GM21619 (cell line): Measurements from ENCODE around the gene KRT86.
"Not testable (repeated sequence)": the region's sequence is repeated elsewhere in the genome, so short reads cannot be mapped to it uniquely, and the experiment has no call there.

Source experiments
- ATAC-seq: cut with Tn5 transposase; IDR thresholded peaks from one replicate; pipeline ENCODE4 v1.9.1; 2021; ENCODE audit not compliant: unreplicated experiment

KRT86 gene

DNA sequence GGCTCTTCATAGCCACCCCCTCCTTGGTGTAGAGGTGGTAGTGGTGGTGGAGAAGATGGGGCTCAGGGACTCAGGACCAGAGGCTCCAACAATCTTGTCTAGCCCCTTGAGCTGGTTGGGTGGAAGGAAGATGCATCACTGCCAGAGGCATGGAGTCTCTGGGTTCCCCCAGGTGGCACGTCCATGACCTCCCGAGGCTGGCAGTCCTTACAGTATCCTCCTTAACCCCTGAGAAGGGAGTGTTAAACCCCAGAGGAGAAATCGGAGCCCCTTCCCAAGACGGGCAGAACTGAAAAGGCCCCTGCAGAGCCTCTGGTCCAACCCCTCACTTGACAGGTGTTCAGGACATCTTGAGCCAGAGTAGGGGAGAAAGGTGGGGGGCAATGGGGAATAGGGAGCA lies 37.6 kb downstream of the KRT86 start:
- no peak for ATAC-seq

DNA sequence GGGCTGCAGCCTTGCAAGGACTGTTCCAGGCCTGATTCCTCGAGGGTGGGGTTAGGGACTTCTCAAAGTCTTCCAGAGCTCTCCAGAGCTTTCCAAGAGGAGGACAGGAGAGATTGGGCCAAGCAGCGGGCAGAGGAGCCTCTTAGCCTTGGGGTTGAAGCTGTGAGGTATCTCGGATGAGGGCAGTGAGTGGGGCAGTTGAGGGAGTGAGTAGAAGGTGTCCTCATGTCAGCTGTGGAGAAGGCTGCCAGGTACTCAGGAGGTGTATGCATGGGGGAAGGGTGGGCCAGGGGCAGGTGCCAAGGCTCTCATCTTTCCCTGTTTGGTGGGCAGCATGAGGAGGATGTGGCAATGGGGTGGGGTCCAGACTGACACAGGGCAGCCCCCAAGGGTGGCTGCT lies 39.0 kb downstream of the KRT86 start:
- no peak for ATAC-seq

DNA sequence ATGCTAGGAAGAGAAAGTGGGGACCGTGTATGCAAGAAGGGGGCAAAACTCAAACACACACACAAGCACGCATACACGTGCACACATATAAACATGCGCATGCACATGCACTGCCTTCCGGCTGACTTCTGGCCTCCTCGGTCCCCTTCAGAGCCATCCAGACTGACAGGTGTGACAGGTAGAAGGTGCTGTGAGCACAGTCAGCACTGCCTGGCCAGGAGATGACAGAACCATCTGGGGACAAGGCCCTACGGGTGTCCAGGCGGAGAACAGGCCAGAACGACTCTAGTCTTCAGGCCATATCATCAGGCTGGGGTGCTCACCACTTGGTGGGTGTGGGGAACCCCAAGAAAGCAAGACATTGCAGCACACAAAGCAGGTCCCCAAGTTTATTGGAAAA lies 39.5 kb downstream of the KRT86 start:
- no peak for ATAC-seq

DNA sequence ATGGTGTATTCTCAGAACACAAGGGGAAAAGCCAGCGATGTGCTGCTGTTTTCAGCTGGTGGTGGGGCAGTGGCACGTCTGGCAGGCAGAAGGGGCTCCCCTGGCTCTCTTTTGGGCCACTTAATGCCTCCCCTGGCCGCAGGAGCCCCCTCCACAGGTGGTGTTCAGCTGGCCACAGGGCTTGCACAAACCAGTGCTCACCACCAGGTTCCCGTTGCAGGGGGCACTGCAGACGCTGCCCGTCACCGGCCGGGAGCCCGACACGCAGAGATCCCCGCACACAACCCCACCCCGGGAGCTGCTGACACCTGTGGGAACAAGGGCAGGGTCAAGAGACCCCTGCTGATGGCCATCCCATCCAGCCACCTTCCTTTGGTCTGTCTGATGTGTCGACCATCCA lies 40.1 kb downstream of the KRT86 start:
- ATAC-seq: no peak

DNA sequence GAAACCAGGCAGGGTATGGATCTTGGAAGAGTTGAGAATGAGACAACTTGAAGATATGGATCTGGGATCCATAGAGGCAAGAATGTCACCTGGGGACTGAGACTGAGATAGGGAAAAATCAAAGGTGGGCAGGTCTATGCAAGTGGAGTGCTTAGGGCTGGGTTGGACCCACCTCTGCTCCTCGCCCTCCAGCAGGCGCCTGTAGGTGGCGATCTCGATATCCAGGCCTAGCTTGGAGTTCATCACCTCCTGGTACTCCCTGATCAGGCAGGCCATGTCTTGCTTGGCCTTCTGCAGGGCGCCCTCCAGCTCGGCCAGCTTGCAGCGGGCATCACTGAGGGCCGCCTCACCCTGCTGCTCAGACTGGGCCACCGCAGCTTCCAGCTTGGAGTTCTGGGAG lies 41.3 kb downstream of the KRT86 start:
- ATAC-seq: not testable (repeated sequence)

DNA sequence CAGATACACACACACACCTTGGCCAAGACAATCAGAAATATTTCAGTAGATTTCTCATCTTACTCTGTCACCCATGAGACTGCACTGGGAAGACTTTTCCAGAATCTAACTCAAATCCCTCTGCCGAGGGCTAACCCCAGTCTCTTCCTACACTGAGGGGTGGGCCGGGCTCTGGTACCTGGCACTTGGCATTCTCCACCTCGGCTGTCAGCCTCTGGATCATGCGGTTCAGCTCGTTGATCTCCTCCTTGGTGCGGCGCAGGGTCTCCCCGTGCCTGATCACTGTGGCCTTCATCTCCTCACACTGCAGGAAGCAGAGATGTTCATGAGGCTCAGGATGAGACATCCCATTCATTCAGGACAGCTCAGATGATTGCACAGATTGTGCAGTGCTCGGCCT lies 41.8 kb downstream of the KRT86 start:
- no peak for ATAC-seq

DNA sequence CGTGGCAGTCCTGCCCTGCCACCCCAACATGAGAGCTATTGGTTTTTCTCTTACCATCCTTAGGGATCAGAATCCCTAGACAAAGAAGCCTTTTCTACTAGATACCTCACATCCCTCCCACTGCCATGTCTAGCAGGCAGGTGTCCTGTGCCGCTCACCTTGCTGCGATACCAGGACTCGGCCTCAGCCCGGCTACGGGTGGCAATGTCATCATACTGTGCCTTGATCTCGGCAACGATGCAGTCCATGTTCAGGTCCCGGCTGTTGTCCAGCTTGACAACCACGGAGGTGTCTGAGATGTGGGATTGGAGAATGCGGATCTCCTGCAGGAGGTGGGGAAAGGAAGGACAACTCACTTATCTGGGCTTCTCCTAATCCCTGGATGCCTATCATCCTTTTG lies 42.3 kb downstream of the KRT86 start:
- ATAC-seq: no peak

DNA sequence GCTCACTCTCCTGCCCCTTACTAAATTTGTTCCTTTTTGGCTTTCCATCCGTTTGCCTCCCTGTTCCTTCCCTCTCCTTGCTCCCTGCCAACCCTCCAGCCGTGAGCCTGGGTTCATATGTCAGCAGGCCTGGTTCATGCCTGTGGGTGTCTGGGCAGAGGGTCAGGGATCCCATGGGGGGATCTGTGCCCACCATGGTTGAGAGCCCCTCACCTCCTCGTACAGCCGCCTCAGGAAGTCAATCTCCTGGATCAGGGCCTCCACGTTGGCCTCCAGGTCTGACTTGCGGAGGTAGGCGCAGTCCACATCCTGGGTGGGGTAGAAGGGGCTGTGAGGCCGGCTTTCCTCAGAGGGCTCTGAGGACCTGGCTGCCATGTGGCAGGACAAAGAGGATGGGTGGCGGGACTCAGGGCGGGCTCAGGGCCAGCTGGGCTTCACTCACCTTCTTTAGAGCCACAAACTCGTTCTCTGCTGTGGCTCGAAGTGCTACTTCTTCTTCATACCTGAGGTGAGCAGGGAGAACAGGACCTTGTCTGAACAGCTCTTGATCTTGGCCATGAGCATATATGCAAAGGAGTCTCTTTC lies 43.1 kb downstream of the KRT86 start:
- ATAC-seq: no peak

DNA sequence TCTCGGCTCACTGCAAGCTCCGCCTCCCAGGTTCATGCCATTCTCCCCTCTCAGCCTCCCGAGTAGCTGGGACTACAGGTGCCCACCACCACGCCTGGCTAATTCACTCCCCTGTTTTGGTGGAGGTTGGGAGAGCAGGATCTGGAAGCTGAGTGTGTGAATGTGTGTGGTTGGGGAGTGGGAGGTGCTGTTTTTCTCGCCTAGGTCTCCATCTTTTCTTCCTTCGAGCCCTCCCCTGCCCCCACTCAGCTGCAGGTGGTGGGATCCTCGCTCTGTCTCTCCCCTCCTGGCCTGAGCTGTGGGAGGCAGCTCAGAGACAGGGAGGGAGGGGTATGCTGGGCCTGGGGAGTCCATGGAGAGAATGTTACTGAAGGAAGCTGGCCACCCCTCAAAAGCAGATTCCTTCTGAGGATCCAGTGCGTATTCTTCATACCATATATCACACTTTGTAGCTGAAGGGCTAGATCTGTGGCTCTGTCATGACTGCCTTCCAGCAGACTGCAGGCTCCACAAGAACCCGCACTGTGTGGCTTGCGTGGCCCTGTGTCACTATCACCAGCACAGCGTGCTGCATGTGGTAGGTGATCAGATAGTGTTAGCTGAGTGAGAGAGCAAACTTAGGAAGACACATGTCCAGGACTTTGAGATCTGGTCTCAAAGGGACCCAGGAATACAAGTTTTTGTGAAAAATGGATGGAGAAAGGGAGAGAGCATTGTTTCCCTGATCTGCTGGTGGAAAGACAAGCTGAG lies 44.0 kb downstream of the KRT86 start:
- no peak for ATAC-seq

DNA sequence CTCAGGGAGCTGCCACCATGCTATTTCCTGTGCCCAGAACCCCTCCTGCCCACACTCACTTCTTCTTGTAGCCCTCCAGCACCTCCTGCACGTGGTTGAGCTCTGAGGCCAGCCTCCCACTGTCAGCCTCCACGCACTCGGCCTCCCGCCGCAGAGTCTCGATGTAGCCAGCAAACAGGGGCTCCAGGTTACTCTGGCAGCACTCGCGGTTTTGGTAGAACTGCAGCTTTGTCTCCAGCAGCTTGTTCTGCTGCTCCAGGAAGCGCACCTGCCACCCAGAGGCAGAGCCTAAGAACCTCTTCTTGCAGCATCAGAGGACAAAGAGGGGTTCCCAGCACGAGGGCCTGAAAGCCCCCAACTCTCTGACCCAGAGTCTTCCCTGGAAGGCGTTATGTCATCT lies 44.7 kb downstream of the KRT86 start:
- no peak for ATAC-seq

DNA sequence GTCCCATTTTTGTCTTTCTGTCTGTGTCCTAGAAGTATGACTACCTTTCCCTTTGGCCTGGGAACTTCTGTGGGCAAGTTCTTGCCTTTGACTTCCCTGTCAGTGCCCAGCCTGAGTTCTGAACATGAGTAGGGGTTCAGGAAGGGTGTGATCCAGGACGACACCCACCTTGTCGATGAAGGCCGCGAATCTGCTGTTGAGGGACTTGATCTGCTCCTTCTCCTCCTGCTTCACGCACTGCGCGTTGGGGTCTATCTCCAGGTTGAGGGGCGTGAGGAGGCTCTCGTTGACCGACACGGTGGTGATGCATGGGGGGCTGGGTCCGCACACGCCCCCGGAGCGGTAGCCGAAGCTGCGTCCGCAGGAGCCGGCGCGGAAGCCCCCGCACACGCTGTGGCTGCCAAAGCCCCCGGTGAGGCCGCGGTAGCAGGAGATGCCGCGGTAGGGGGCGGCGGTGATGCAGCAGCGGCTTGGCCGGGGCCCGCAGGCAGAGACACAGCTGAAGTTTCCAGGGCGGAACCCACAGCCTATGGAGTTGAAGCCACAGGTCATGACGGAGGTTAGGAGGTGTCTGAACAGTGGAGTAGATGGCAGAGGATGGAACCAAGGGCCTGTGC lies 46.4 kb downstream of the KRT86 start, which contains the start of gene KRT83:
Gene KRT83 (minus strand): TSS at position 615 of the 617 bp plus-strand sequence. CDS start 63 bp downstream, at position 552.
- no peak for ATAC-seq

DNA sequence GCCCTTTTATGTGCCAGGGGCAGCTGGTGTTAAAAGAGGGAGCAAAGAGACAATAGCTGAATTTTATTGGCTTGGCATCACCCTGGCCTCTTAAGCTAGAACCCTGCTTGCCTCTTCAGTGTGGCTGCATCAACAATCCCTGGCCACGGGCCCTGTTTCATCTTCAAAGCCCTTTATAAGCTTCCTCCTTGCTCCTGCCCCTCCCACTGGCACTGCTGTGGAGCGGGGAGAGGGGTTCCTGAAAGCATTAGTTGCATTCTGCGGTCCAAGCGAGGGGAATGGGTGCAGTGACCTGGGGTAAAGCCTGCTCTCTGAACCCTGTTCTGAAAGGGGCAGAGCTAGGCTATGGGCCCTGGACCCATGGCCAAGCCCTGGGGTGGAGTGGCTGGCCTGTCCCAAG lies 47.0 kb downstream of the KRT86 start:
- ATAC-seq: no peak

DNA sequence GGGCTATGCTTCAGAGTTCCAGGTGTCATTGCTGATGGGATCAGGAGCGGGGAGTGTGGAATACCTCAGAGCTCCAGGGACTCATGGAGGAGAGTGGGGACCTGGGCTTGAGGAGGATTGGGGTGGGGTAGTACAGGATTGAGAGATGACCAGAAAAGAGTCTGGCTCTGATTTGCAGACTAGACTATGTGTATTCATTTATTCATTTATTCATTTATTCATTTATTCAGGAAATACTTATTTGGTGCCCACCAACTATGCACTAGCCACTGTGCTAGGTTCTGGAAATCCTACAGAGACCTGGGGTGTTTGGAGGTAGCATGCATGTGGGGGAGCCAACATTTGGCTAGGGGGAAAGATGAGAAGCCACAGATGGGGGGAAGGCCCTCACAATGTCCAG lies 47.6 kb downstream of the KRT86 start:
- ATAC-seq: no peak

DNA sequence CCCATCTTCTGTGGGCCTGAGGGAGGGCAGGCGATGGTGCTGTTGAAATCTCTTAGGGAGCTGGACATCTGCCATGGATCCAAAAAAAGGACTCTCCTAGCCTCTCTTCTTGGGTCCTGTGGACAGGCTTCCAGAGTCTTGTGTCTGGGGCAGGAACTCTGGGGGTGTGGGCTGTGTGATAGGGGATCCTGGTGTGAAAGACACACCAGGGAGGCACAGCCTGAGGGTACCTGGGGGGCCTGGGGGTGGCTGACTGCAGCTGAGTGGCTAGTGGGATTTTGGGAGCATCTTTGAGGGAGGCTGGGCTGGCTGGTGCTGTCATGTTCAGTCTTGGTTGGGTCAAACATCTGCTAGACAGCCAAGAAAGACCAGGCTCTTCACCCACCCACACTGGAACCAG lies 48.6 kb downstream of the KRT86 start:
- no peak for ATAC-seq

DNA sequence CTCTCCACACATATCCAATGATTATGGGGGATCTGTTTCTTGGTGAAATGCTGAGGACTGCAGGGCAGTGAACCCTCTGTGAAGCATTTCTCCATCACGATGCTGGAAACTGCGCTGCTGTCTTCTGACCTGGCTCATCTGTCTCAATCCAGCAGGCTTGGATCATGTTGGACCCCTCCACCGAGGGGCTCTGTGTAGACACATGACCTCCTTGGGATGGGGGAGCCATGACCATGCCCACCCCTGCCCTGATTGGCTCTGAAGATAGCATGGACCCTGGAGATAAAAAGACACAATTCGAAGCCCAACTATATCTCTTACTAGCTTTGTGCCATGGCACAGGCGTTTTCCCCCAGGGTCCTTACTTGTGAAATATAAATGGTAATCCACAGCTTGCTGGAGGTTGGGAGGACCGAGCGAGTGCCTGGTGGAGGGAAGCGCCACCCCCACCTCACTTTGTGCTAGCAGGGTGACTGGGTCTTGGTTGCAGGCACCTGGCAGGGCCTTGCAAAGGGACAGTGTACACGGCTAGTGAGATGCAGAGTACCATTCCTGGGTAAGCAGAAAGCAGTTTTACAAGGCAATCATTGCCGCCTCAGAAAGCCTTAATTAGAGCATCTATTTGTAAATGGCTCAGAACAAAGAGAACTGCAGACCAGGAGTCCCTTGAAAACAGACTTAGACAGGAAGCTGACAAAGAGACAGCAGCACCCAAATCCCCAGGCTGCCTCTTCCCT lies 49.1 kb downstream of the KRT86 start:
- ATAC-seq: no peak

DNA sequence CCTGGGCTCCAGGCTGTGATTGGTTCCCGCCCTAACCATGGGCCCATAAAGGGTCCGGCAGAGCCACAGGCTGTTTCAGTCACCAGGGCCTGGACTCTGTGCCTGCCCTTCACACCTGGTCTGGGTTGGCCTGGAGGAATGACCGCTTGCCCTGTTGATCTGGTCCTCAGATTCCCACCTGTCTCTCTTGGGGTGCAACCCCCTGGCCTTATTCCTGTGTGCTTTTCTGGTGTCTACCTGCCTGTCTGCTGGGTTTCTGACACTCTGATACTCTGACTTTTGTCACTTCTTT lies 49.7 kb downstream of the KRT86 start:
- ATAC-seq: no peak

DNA sequence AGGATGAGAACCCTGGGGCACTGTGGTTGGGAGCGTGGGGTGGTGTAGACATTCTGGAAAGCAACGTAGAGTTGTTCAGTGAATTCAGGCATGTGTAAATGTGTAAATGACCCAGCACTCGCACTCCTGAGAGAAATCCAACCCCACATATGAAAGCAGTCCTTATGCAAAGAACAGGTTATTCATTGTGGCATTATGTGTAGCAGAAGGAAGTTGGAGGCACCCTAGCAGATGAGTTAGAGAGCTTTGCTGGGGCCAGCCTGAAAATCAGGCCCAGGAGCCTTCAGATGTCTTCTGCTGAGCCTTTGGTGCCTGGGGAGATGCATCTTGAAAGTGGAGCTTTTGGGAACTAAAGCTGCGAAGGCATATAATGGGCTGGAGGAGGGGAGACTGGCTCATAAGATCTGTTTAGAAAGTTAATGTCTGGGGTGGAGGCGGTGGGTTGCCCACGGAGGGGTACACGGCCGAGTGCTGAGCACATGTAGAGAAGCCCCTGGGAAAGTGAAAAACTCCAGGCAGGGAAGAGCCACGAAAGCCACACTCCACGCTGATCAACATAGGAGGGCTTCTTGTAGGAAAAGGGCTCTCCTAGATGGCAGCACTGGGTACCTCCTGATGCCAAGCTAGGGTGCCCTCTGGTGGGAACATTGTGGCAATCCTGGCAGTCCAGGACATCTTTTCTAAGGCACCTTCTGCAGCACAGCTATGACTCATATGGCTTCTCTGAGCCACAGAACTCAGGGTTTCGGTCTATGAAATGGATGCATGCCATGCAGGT lies 52.8 kb downstream of the KRT86 start:
- peak; percentile 92 for ATAC-seq

DNA sequence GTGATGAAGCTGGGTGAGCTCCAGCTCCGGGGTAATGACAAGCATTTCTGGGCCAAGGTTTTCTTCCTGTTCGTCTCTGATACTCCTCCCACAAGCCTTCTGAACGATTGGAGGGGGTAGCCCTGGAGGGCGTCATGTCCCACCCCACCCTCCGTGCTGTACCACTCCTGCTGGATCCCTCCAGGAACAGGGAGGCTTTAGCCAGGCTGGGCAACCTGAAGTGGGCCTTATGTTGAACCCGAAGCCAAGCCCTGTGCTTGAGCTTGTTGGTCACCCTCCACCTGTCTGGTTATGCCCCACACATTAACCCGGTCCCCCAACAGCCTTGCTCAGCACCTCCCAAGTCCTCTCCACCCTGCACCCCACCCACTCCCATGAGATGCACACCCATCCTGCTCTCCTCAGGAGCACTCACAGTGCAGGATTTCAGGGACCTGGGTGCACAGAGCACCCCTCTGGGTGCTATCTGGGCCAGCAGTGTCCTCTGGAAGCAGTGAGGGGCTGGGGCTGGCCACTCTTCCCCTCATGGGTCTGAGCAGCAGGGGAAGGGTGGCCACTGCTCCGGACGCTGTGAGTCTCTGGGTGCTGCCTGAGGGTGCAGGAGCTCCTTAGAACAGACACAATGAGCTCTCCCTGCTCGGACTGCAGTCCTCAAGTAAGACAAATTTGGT lies 53.5 kb downstream of the KRT86 start:
- ATAC-seq: no peak

DNA sequence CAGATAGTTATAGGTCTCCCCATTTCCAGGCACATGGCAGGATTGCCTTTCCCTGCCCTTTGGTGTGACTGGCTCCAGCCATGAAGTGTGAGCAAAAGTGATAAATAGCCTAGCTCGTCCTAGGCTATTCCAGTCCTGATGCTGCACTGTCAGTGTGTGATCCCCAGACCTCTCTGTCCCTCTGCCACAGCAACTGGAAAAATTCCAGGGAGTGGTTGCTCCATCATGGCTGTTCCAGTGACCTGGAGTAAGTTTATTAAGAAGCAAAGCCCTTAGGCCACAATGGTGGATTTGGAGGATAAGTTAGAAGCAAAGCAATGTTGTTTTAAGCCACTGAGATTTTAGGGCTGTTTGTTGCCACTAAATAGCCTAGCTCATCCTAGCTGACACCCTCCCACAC lies 56.6 kb downstream of the KRT86 start:
- ATAC-seq: no peak

DNA sequence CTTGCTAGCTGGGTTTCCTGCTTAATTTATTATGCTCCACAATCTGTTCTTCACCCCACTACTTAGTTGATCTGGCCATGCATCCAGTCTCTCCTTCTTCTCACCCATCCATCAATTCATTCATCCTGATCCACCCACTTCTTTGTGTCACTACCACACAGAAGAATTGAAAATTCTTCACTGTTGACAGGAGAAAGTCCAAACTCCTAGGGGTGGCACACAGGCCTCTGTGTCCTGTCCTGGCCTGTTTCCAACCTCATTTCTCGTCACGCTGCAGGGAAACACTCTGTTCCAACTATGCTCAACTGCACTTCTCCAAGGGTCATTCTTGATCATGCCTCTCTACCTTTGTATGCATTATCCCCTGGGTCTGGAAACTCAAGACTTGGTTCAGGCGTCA lies 57.4 kb downstream of the KRT86 start:
- ATAC-seq: no peak

DNA sequence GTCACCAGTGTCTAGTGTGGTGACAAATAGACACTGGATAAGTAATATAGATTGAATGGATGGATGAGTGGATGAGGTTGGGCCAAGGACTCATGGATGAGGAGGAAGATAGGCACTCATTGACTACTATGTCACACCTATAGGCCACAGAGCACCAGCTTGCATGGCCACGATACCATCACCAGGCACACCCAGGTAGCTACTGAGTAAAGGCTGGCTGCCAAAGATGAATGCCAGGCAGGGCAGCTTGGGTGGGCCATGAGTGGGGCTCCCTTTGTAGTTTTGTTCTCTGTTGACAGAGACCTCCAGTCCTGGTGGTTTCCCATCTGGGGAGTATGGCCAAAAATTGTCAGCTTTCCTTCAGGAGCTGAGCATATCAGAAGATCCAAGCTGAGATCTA lies 57.9 kb downstream of the KRT86 start:
- no peak for ATAC-seq
